HG03066 (cell line): Measurements from ENCODE around the gene MAP3K1.
"Not testable (repeated sequence)": the region's sequence is repeated elsewhere in the genome, so short reads cannot be mapped to it uniquely, and the experiment has no call there.

Source experiments
- ATAC-seq: cut with Tn5 transposase; IDR thresholded peaks from one replicate; pipeline ENCODE4 v1.9.1; 2021; ENCODE audit warnings: low read depth; ENCODE audit not compliant: unreplicated experiment

MAP3K1 gene

GRCh38 chr5:56814963-56815657 lies at the start of gene MAP3K1:
Gene MAP3K1 (plus strand): TSS chr5:56815549. CDS start chr5:56815574, 25 bp downstream.
- peak; percentile 51 for ATAC-seq

GRCh38 chr5:56766926-56767325 lies 48.4 kb upstream of the MAP3K1 start:
- ATAC-seq = no peak

GRCh38 chr5:56769875-56770604 lies 45.3 kb upstream of the MAP3K1 start:
- no peak for ATAC-seq

GRCh38 chr5:56772767-56773166 lies 42.6 kb upstream of the MAP3K1 start:
- ATAC-seq = no peak

- no peak for ATAC-seq
Measured at GRCh38 chr5:56774957-56775356, 40.4 kb upstream of the MAP3K1 start.

- ATAC-seq = not testable (repeated sequence)
Measured at GRCh38 chr5:56776212-56776846, 39.0 kb upstream of the MAP3K1 start.

GRCh38 chr5:56783261-56783660 lies 32.1 kb upstream of the MAP3K1 start:
- ATAC-seq = no peak

GRCh38 chr5:56786346-56786745 lies 29.0 kb upstream of the MAP3K1 start:
- no peak for ATAC-seq

- ATAC-seq = no peak
Measured at GRCh38 chr5:56791396-56791795, 24.0 kb upstream of the MAP3K1 start.

- ATAC-seq = no peak
Measured at GRCh38 chr5:56798521-56798920, 16.8 kb upstream of the MAP3K1 start.

- ATAC-seq = no peak
Measured at GRCh38 chr5:56800186-56800585, 15.2 kb upstream of the MAP3K1 start.

GRCh38 chr5:56801256-56801655 lies 14.1 kb upstream of the MAP3K1 start:
- no peak for ATAC-seq

- ATAC-seq = no peak
Measured at GRCh38 chr5:56802205-56802604, 13.1 kb upstream of the MAP3K1 start.

GRCh38 chr5:56803025-56803424 lies 12.3 kb upstream of the MAP3K1 start:
- no peak for ATAC-seq

GRCh38 chr5:56803894-56804293 lies 11.5 kb upstream of the MAP3K1 start:
- no peak for ATAC-seq

GRCh38 chr5:56807679-56808078 lies 7.7 kb upstream of the MAP3K1 start:
- no peak for ATAC-seq

GRCh38 chr5:56808211-56808610 lies 7.1 kb upstream of the MAP3K1 start:
- ATAC-seq = no peak

- no peak for ATAC-seq
Measured at GRCh38 chr5:56810826-56811225, 4.5 kb upstream of the MAP3K1 start.

- no peak for ATAC-seq
Measured at GRCh38 chr5:56812110-56812509, 3.2 kb upstream of the MAP3K1 start.

GRCh38 chr5:56813302-56813701 lies 2.0 kb upstream of the MAP3K1 start:
- no peak for ATAC-seq

- ATAC-seq = no peak
Measured at GRCh38 chr5:56814361-56814962, 887 bp upstream of the MAP3K1 start.
